ENCODE measurements around the gene GRIK4. TPM values are rescaled to one million over a fixed set of nuclear protein-coding genes. Genes with fewer than 3 reads are reported as not detected.

Gene GRIK4
- total and polyA plus RNA-seq, 8 donors: 0.76 to 10.1 (median 7.7) TPM

DNA sequence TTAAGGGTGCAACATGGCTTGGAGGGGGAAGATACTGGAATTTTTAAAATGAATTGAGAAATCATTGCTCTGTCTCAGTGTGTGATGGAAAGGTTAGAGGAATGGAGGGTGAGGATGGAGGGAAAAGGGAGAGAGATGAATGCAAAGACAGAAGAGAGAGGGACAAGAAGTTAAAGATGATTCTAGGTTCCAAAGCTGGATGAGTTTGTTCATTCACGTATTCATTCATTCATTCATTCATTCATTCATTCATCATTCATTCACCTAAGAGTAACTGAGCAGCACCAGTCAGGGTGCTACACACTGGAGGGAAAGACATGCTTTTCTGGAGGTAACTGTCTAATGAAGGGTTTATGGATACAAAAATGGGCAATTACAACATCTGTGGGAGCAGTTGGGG lies 209.2 kb downstream of the GRIK4 start:
- no peaks in the 10 kb centered on the region for H3K4me1 ChIP-seq
- intact Hi-C loops (cut with DNase I): no loop called here
- H3K4me3 ChIP-seq: no peak overlapping the region
- ATAC-seq (no peak), DNase-seq (no peak)
- peaks cover 0 to 25% of the 10 kb centered on the region in 2 donors for H3K27me3 ChIP-seq
- TF ChIP-seq, protein P1, sequence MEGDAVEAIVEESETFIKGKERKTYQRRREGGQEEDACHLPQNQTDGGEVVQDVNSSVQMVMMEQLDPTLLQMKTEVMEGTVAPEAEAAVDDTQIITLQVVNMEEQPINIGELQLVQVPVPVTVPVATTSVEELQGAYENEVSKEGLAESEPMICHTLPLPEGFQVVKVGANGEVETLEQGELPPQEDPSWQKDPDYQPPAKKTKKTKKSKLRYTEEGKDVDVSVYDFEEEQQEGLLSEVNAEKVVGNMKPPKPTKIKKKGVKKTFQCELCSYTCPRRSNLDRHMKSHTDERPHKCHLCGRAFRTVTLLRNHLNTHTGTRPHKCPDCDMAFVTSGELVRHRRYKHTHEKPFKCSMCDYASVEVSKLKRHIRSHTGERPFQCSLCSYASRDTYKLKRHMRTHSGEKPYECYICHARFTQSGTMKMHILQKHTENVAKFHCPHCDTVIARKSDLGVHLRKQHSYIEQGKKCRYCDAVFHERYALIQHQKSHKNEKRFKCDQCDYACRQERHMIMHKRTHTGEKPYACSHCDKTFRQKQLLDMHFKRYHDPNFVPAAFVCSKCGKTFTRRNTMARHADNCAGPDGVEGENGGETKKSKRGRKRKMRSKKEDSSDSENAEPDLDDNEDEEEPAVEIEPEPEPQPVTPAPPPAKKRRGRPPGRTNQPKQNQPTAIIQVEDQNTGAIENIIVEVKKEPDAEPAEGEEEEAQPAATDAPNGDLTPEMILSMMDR (IDR thresholded peaks at IDR 0.05): no peak
- H3K27ac ChIP-seq: no peak overlapping the region
- H3K9me3 ChIP-seq: no peaks in the 10 kb centered on the region
- H3K36me3 ChIP-seq: no peaks in the 10 kb centered on the region

DNA sequence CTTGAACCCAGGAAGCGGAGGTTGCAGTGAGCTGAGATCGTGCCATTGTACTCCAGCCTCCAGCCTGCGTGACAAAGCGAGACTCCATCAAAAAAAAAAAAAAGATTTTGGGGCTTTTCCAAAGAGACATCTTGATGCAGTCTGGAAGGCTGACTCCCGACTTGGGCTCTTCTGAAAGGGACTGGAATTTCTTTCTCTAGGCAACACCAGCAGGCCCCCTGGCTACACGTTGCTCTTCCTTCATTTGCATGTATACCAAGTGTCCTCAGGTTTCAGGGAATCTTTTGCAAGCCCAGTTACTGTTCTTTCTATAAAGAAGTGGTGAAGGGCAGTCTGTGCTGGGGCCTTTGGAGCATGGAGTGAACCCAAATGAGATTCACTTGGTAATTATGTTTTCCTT lies 211.0 kb downstream of the GRIK4 start:
- intact Hi-C loops (cut with DNase I): no loop called here
- H3K36me3 ChIP-seq: no peaks in the 10 kb centered on the region
- no peak for DNase-seq
- H3K4me1 ChIP-seq: no peaks in the 10 kb centered on the region
- TF ChIP-seq, protein P1 (IDR thresholded peaks at IDR 0.05): no peak
- peaks cover 0 to 17% of the 10 kb centered on the region in 2 donors for H3K27me3 ChIP-seq
- peaks cover 0 to 12% of the 10 kb centered on the region in 2 donors for H3K9me3 ChIP-seq
- no peak overlapping the region for H3K27ac ChIP-seq
- ATAC-seq: no peak
- no peak overlapping the region for H3K4me3 ChIP-seq

DNA sequence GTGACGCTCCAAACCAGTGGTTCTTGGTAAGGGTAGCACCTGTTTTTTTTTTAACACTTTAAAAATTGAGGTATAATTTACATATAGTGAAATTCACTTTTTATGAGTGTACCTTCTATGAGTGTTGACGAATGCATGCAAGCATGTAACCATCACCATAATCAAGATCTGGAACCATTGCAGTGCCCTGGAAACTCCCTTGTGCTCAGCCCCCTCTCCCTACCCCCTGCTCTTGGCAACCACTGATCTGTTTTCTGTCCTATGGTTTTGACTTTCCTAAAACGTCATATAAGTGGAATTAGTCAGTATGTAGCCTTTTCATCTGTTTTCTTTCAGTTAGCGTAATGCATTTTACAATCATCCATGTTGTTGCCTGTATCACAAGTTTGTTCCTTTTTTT lies 212.2 kb downstream of the GRIK4 start:
- peaks cover 0 to 23% of the 10 kb centered on the region in 2 donors for H3K9me3 ChIP-seq
- H3K4me3 ChIP-seq: no peak overlapping the region
- H3K27me3 ChIP-seq: peaks cover 0 to 5% of the 10 kb centered on the region in 2 donors
- ATAC-seq (no peak), DNase-seq (no peak)
- TF ChIP-seq, protein P1 (IDR thresholded peaks at IDR 0.05): no peak
- no peak overlapping the region for H3K27ac ChIP-seq
- H3K4me1 ChIP-seq: no peaks in the 10 kb centered on the region
- no peaks in the 10 kb centered on the region for H3K36me3 ChIP-seq
- intact Hi-C loops (cut with DNase I): no loop called here

DNA sequence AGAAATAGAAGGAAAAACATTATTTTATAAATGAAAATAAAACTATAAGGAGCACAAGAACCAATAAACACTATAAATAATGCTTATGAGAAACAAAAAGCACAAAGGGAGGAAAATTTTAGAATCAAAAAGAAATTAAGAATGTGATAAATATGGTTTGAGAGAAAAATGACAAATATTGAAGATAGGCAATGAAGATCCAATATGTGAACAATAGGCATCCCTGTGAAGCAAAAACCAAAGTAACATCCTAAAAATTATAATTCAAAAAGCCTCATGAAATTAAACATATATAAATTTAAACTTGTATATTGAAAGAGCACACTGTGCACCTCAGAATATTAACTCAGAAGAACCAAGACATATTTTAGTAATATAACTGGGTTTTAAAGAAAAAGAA lies 216.2 kb downstream of the GRIK4 start:
- ATAC-seq (no peak), DNase-seq (no peak)
- no peaks in the 10 kb centered on the region for H3K36me3 ChIP-seq
- no peak overlapping the region for H3K27ac ChIP-seq
- intact Hi-C loops (cut with DNase I): no loop called here
- no peaks in the 10 kb centered on the region for H3K27me3 ChIP-seq
- TF ChIP-seq, protein P1 (IDR thresholded peaks at IDR 0.05): no peak
- H3K4me3 ChIP-seq: no peak overlapping the region
- H3K4me1 ChIP-seq: no peaks in the 10 kb centered on the region
- H3K9me3 ChIP-seq: peaks cover 0 to 25% of the 10 kb centered on the region in 2 donors

DNA sequence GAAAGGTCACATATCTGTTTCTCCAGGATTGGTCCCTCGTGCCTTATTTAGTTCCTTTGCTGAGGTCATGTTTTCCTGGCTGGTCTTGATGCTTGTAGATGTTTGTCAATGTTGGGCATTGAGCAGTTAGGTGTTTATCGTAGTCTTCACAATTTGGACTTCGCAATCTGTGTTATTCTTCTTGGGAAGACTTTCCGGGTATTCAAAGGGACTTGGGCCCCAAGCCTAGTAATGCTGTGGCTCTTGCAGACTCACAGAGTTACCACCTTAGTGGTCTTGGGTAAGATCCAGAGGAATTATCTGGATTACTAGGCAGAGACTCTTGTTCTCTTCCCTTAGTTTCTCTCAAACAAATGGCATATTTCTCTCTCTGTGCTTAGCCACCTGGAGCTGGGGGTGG lies 223.5 kb downstream of the GRIK4 start:
- no peaks in the 10 kb centered on the region for H3K4me1 ChIP-seq
- no peak for ATAC-seq
- intact Hi-C loops (cut with DNase I): no loop called here

More for the DNA sequence above, 223.5 kb downstream of the GRIK4 start:
- Histone ChIP-seq H3K27me3 (no peaks in the 10 kb centered on the region), H3K4me3 (no peak overlapping the region), H3K27ac (no peak overlapping the region), H3K9me3 (no peaks in the 10 kb centered on the region), H3K36me3 (no peaks in the 10 kb centered on the region)
- TF ChIP-seq, protein P1 (IDR thresholded peaks at IDR 0.05): no peak
- no peak for DNase-seq
